Mesodermal cell (in vitro differentiated cells): ENCODE measurements around the gene ICA1. TPM values are rescaled to one million over a fixed set of nuclear protein-coding genes. Genes with fewer than 3 reads are reported as not detected.
"Not testable (repeated sequence)": the region's sequence is repeated elsewhere in the genome, so short reads cannot be mapped to it uniquely, and the experiment has no call there.

Source experiments
- H3K27ac ChIP-seq: 2 replicates; pipeline ENCODE4 v1.7.0; 2013; ENCODE audit warnings: mild to moderate bottlenecking, low read depth, low read length, moderate library complexity; ENCODE audit not compliant: severe bottlenecking
- H3K36me3 ChIP-seq: 2 replicates; pipeline ENCODE4 v1.7.1; 2013; ENCODE audit warnings: mild to moderate bottlenecking, low read length, moderate library complexity; ENCODE audit not compliant: control insufficient read depth, insufficient read depth
- H3K4me1 ChIP-seq: one replicate; pipeline ENCODE4 v1.7.1; 2013; ENCODE audit warnings: mild to moderate bottlenecking, low read length; ENCODE audit not compliant: insufficient read depth, control insufficient read depth, poor library complexity, severe bottlenecking
- H3K4me3 ChIP-seq: 2 replicates; pipeline ENCODE4 v1.7.0; 2013; ENCODE audit warnings: low read length, control low read depth, mild to moderate bottlenecking; ENCODE audit not compliant: insufficient read depth, poor library complexity, severe bottlenecking; ENCODE audit errors: extremely low read depth
- H3K9me3 ChIP-seq: 2 replicates; pipeline ENCODE4 v1.7.1; 2013; ENCODE audit warnings: mild to moderate bottlenecking, low read length, moderate library complexity; ENCODE audit not compliant: control insufficient read depth
- WGBS, 2 experiments: methylation state at CpG; one replicate each; pipeline ENCODE4 v1.1.5; 2013; ENCODE audit warnings: missing lambda C conversion rate in 2 of 2; ENCODE audit not compliant: insufficient coverage in 2 of 2; 5-methylcytosine and 5-hydroxymethylcytosine counted together
- polyA plus RNA-seq, 2 experiments: library from polyadenylated mRNA; stranded (reverse); fragments of 50-300 nt; gene quantifications; one replicate each; pipeline ENCODE4 v1.2.3, GENCODE V29; 2013

Gene ICA1
- polyA plus RNA-seq (2013, experiment 1 of 2), result 18.6 TPM
- 17.0 TPM for polyA plus RNA-seq (2013, experiment 2 of 2)

- no peaks in the 10 kb centered on the region for H3K9me3 ChIP-seq
- H3K36me3 ChIP-seq, result no peaks in the 10 kb centered on the region
- peak within 1 kb of the TSS; percentile 68 for H3K4me3 ChIP-seq
- peak within 1 kb of the TSS; percentile 14 for H3K27ac ChIP-seq
- WGBS, 2 experiments, result 1% methylated on average over 79 to 82 of the region's 109 CpGs
- no peaks in the 10 kb centered on the region for H3K4me1 ChIP-seq
Measured at GRCh38 chr7:8261711-8262695, at the start of gene ICA1. TSS of gene ICA1 (minus strand) at chr7:8262167. CDS start at chr7:8235926, 26,241 bp downstream.

GRCh38 chr7:8310876-8311275 lies 48.9 kb upstream of the ICA1 start:
- Histone ChIP-seq H3K27ac (no peak overlapping the region), H3K4me1 (peaks cover under 1% of the 10 kb centered on the region), H3K36me3 (no peaks in the 10 kb centered on the region), H3K9me3 (peaks cover 4% of the 10 kb centered on the region), H3K4me3 (no peak overlapping the region)
- WGBS, 2 experiments, result no CpG with 5 or more reads among the region's 1 CpG

GRCh38 chr7:8305625-8306388 lies 43.8 kb upstream of the ICA1 start:
- WGBS, 2 experiments, result 89 to 98% methylated on average over 4 to 5 of the region's 10 CpGs
- H3K9me3 ChIP-seq, result no peaks in the 10 kb centered on the region
- peaks cover 7% of the 10 kb centered on the region for H3K4me1 ChIP-seq
- no peak overlapping the region for H3K27ac ChIP-seq
- no peak overlapping the region for H3K4me3 ChIP-seq
- H3K36me3 ChIP-seq, result no peaks in the 10 kb centered on the region

- H3K9me3 ChIP-seq, result no peaks in the 10 kb centered on the region
- WGBS, 2 experiments, result 100% methylated on average over 1 of the region's 2 CpGs; no CpG with 5 or more reads in 1 of the 2 experiments
- H3K4me1 ChIP-seq, result peaks cover 7% of the 10 kb centered on the region
- no peak overlapping the region for H3K27ac ChIP-seq
- no peaks in the 10 kb centered on the region for H3K36me3 ChIP-seq
- no peak overlapping the region for H3K4me3 ChIP-seq
Measured at GRCh38 chr7:8305104-8305503, 43.1 kb upstream of the ICA1 start.

GRCh38 chr7:8303904-8304528 lies 42.0 kb upstream of the ICA1 start:
- Histone ChIP-seq H3K9me3 (no peaks in the 10 kb centered on the region), H3K27ac (no peak overlapping the region), H3K4me3 (no peak overlapping the region), H3K36me3 (no peaks in the 10 kb centered on the region), H3K4me1 (peaks cover 7% of the 10 kb centered on the region)
- 40% methylated on average over 1 of the region's 16 CpGs; no CpG with 5 or more reads in 1 of the 2 experiments for WGBS, 2 experiments

GRCh38 chr7:8297023-8297422 lies 35.1 kb upstream of the ICA1 start:
- 87 to 92% methylated on average over 2 to 3 of the region's 7 CpGs for WGBS, 2 experiments
- H3K9me3 ChIP-seq, H3K36me3 ChIP-seq, H3K4me1 ChIP-seq, H3K4me3 ChIP-seq, H3K27ac ChIP-seq: not testable (repeated sequence)

- no peaks in the 10 kb centered on the region for H3K4me1 ChIP-seq
- no peaks in the 10 kb centered on the region for H3K9me3 ChIP-seq
- H3K4me3 ChIP-seq, result no peak overlapping the region
- H3K27ac ChIP-seq, result no peak overlapping the region
- H3K36me3 ChIP-seq, result no peaks in the 10 kb centered on the region
- WGBS, 2 experiments, result no CpG with 5 or more reads among the region's 1 CpG
Measured at GRCh38 chr7:8296362-8296659, 34.3 kb upstream of the ICA1 start.

GRCh38 chr7:8295638-8296361 lies 33.8 kb upstream of the ICA1 start:
- Histone ChIP-seq H3K4me3 (no peak overlapping the region), H3K36me3 (no peaks in the 10 kb centered on the region), H3K9me3 (no peaks in the 10 kb centered on the region), H3K27ac (no peak overlapping the region), H3K4me1 (no peaks in the 10 kb centered on the region)
- 30 to 33% methylated on average over 3 of the region's 6 CpGs for WGBS, 2 experiments

GRCh38 chr7:8291397-8292141 lies 29.6 kb upstream of the ICA1 start:
- Histone ChIP-seq H3K9me3 (no peaks in the 10 kb centered on the region), H3K4me3 (no peak overlapping the region), H3K36me3 (no peaks in the 10 kb centered on the region), H3K27ac (no peak overlapping the region), H3K4me1 (no peaks in the 10 kb centered on the region)
- 89 to 94% methylated on average over 2 to 3 of the region's 3 CpGs for WGBS, 2 experiments
